A549 (cell line): ENCODE data around the gene HPD. TPM values are rescaled to one million over a fixed set of nuclear protein-coding genes. Genes with fewer than 3 reads are reported as not detected.

ENCODE experiments used
- ATAC-seq, 2 experiments: fragments of 200-7000 bp in 1 of 2; fragments of >200 bp in 1 of 2; cut with Nextera tagmentation in 1 of 2; cut with Tn5 transposase in 1 of 2; 3 replicates each; pipeline versions ENCODE4 v1.8.0 to v1.9.1; 2018 to 2020; ENCODE audit warnings: mild to moderate bottlenecking in 1 of 2, moderate library complexity in 1 of 2
- CTCF ChIA-PET: fragments of 300-600 bp; sonication (Branson Sonifier 250); formaldehyde crosslinking; extraction: SDS; loops from one replicate; lab custom pipeline; 2021; ENCODE audit warnings: antibody characterized with exemption, inconsistent platforms; lab: Yijun Ruan, JAX
- POLR2A ChIA-PET: fragments of 350-600 bp; formaldehyde crosslinking; extraction: SDS; loops from one replicate; lab custom pipeline; 2021; ENCODE audit warnings: antibody characterized with exemption, inconsistent platforms; lab: Yijun Ruan, JAX
- DNase-seq, 2 experiments: peaks; one replicate each; pipeline versions ENCODE4 v3.0.0 to v3.0.0-alpha.2; 2011 to 2016; ENCODE audit warnings: low read depth in 1 of 2, low spot score in 1 of 2
- FAIRE-seq: peaks from 2 replicates; lab custom pipeline; 2011; peaks lifted over from hg19 to GRCh38; lab: Jason Lieb, UNC
- H3K27ac ChIP-seq, 2 experiments: fragments of >200 bp; sonication (Bioruptor Twin); formaldehyde crosslinking; 3 replicates each; pipeline ENCODE4 v1.5.1; 2016 to 2017
- H3K4me1 ChIP-seq: fragments of >200 bp; sonication (Bioruptor Twin); formaldehyde crosslinking; 3 replicates; pipeline ENCODE4 v1.6.1; 2016
- H3K4me2 ChIP-seq: fragments of >200 bp; sonication (Bioruptor Twin); formaldehyde crosslinking; 3 replicates; pipeline ENCODE4 v1.6.1; 2016
- H3K4me3 ChIP-seq: fragments of >200 bp; sonication (Bioruptor Twin); formaldehyde crosslinking; 3 replicates; pipeline ENCODE4 v1.5.1; 2016
- H3K9me3 ChIP-seq: fragments of >200 bp; sonication (Bioruptor Twin); formaldehyde crosslinking; 3 replicates; pipeline ENCODE4 v1.6.1; 2016
- CBX8 ChIP-seq: fragments of 200-600 bp; sonication (generic); IDR thresholded peaks from 2 replicates; pipeline ENCODE4 v1.6.1; 2016
- FOSB ChIP-seq: fragments of 250-450 bp; sonication (Bioruptor Pico); IDR thresholded peaks from 2 replicates; pipeline ENCODE4 v1.5.0; 2020; ENCODE audit warnings: mild to moderate bottlenecking, moderate library complexity
- FOXS1 ChIP-seq: fragments of 250-450 bp; sonication (Bioruptor Pico); IDR thresholded peaks from 2 replicates; pipeline ENCODE4 v1.5.0; 2020; ENCODE audit warnings: mild to moderate bottlenecking, moderate library complexity
- HDAC2 ChIP-seq: fragments of 200-600 bp; sonication (generic); IDR thresholded peaks from 2 replicates; pipeline ENCODE4 v1.6.1; 2016
- HOXB5 ChIP-seq: fragments of 250-450 bp; sonication (Bioruptor Pico); IDR thresholded peaks from 2 replicates; pipeline ENCODE4 v1.5.0; 2020; ENCODE audit warnings: mild to moderate bottlenecking, moderate library complexity
- JUN ChIP-seq, 2 experiments: fragments of >200 bp; sonication (Bioruptor Twin); formaldehyde crosslinking; IDR thresholded peaks; 2 replicates in 1 of 2; 3 replicates in 1 of 2; pipeline ENCODE4 v1.6.1; 2016 to 2017
- JUNB ChIP-seq: fragments of >200 bp; sonication (Bioruptor Twin); formaldehyde crosslinking; IDR thresholded peaks from 2 replicates; pipeline ENCODE4 v1.6.1; 2016
- NFE2L2 ChIP-seq: fragments of 150-350 bp; conservative IDR thresholded peaks from 2 replicates; pipeline ENCODE4 v1.6.1; 2014; ENCODE audit warnings: low read length
- NR3C1 ChIP-seq: fragments of >200 bp; sonication (Bioruptor Twin); formaldehyde crosslinking; IDR thresholded peaks from 3 replicates; pipeline ENCODE4 v1.6.1; 2017
- POLR2A ChIP-seq: IDR thresholded peaks from 2 replicates; pipeline ENCODE4 v1.6.1; 2012; ENCODE audit warnings: mild to moderate bottlenecking, low read length
- POLR2AphosphoS2 ChIP-seq: conservative IDR thresholded peaks from 2 replicates; pipeline ENCODE4 v1.6.1; 2012; ENCODE audit warnings: low read length, improper control_type of control experiment, inconsistent platforms
- RCOR1 ChIP-seq: fragments of 150-350 bp; IDR thresholded peaks from 2 replicates; pipeline ENCODE4 v1.6.1; 2014; ENCODE audit warnings: antibody characterized with exemption, low read length, low read depth
- RFX5 ChIP-seq: fragments of 450-650 bp; IDR thresholded peaks from 2 replicates; pipeline ENCODE4 v1.7.1; 2014; ENCODE audit warnings: antibody characterized with exemption, mild to moderate bottlenecking, moderate library complexity
- TFCP2L1 ChIP-seq: fragments of 250-450 bp; sonication (Bioruptor Pico); IDR thresholded peaks from 2 replicates; pipeline ENCODE4 v1.5.0; 2021; ENCODE audit warnings: mild to moderate bottlenecking
- ZC3H11A ChIP-seq: fragments of 450-650 bp; IDR thresholded peaks from 2 replicates; pipeline ENCODE4 v1.6.1; 2014; ENCODE audit warnings: antibody characterized with exemption, mild to moderate bottlenecking
- ZFP36 ChIP-seq: fragments of 450-650 bp; IDR thresholded peaks from 2 replicates; pipeline ENCODE4 v1.6.1; 2014; ENCODE audit warnings: borderline replicate concordance; ENCODE audit not compliant: partially characterized antibody
- ZNF302 ChIP-seq: fragments of 250-450 bp; sonication (Bioruptor Pico); IDR thresholded peaks from 2 replicates; pipeline ENCODE4 v1.9.0; 2021; ENCODE audit warnings: inconsistent platforms, mild to moderate bottlenecking, moderate library complexity
- WGBS: methylation state at CpG from one replicate; pipeline ENCODE4 v1.1.6; 2017; ENCODE audit errors: missing lambda C conversion rate; 5-methylcytosine and 5-hydroxymethylcytosine counted together
- polyA plus RNA-seq, 4 experiments: library from polyadenylated mRNA; depleted of rRNA in 3 of 4; stranded (reverse); fragments of >200 nt; fragmentation: RNase III in 1 of 4; extraction: RNeasy Plus Mini Kit Qiagen cat#74134 plus additional on column Dnase treatment in 1 of 4; gene quantifications; 2 replicates in 3 of 4; 3 replicates in 1 of 4; pipeline ENCODE4 v1.2.3, GENCODE V29; 2011 to 2017
- TF ChIP-seq, protein P1 (sequence below): fragments of 250-450 bp; sonication (Bioruptor Pico); IDR thresholded peaks from 2 replicates; pipeline ENCODE4 v1.5.0; 2020; ENCODE audit warnings: low read depth, mild to moderate bottlenecking, moderate library complexity
- TF ChIP-seq, protein P2 (sequence below): IDR thresholded peaks from 2 replicates; pipeline ENCODE4 v1.6.1; 2012
- TF ChIP-seq, protein P3 (sequence below): IDR thresholded peaks from 2 replicates; pipeline ENCODE4 v1.6.1; 2012
- TF ChIP-seq, protein P4 (sequence below): fragments of >200 bp; sonication (Bioruptor Twin); formaldehyde crosslinking; IDR thresholded peaks from 3 replicates; pipeline ENCODE4 v1.6.1; 2016
- TF ChIP-seq, protein P5 (sequence below): fragments of 450-650 bp; IDR thresholded peaks from 2 replicates; pipeline ENCODE4 v1.6.1; 2014; ENCODE audit warnings: antibody characterized with exemption

HPD gene
- polyA plus RNA-seq, 2 of the 4 experiments (the other 2 are of a cell fraction): 1.7 to 1.8 TPM

DNA sequence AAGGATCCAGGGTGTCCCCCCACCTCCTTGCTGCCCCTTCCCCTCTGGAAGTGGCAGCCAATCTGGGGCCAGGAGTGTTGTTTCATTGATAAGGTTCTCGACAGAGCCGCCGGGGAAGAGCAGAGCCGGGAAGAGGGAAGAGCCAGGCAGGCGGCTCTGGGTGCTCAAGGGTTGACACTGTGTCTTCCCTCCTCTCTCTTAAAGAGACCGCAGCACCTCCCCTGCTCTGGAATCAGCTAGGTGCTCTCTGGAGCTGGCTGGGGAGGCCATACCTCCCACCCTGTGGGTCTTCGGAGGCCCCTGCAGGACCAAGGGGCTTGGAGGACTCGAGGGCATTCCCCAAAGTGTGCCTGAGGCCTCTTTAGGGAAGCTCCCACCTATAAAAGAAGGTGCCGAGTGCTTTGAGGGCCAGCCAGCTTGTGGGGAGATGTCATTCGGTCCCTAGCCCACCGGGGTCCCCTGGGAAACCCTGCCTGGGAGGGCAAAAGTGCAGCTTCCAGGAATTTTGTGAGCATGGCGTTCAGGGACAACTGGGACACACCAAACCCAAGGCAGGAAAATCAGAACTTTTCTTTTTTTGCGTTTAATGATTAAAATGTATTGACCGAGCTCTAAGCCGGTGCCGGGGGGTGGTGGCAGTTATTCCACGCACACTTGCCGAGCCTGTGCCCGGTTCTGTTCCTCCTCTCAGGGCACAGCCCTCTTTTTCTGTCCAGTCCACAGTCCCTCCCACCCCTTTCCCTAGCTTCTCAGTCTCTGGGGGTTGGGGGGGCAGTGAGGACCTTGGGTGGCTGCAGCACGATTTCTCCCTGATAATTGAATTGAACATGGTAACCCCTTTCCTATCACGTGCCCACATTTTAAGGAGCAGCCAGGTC is 51.9 kb downstream of the HPD start:
- POLR2A ChIA-PET: interaction anchor here (0.6 to 2.1 kb wide), 3 partner anchors 9 to 46 kb away, joined by 5 to 8 read pairs (median 8); no protein-coding TSS in a partner anchor
- DNase-seq: peak in 1 of 2 experiments; percentile 51
- Histone ChIP-seq H3K4me1 (peaks cover 39% of the 10 kb centered on the region), H3K4me3 (peak overlapping the region; percentile 60), H3K27ac (peak overlapping the region; percentile 100), H3K9me3 (no peaks in the 10 kb centered on the region), H3K4me2 (peak overlapping the region; percentile 78)
- TF ChIP-seq JUNB (no peak), FOXS1 (CRISPR knock-in tag) (no peak), NFE2L2 (no peak), POLR2AphosphoS2 (no peak), FOSB (CRISPR knock-in tag) (no peak), POLR2A (no peak), ZC3H11A (no peak), CBX8 (no peak), TFCP2L1 (CRISPR knock-in tag) (no peak), HDAC2 (no peak), HOXB5 (CRISPR knock-in tag) (no peak), ZFP36 (no peak), RFX5 (no peak), ZNF302 (CRISPR knock-in tag) (no peak), NR3C1 (no peak), JUN (IDR thresholded peaks at IDR 0.05) (no peak)
- TF ChIP-seq, protein P1, sequence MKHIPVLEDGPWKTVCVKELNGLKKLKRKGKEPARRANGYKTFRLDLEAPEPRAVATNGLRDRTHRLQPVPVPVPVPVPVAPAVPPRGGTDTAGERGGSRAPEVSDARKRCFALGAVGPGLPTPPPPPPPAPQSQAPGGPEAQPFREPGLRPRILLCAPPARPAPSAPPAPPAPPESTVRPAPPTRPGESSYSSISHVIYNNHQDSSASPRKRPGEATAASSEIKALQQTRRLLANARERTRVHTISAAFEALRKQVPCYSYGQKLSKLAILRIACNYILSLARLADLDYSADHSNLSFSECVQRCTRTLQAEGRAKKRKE: no peak
- TF ChIP-seq, protein P2, sequence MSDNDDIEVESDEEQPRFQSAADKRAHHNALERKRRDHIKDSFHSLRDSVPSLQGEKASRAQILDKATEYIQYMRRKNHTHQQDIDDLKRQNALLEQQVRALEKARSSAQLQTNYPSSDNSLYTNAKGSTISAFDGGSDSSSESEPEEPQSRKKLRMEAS: no peak
- TF ChIP-seq, protein P3, sequence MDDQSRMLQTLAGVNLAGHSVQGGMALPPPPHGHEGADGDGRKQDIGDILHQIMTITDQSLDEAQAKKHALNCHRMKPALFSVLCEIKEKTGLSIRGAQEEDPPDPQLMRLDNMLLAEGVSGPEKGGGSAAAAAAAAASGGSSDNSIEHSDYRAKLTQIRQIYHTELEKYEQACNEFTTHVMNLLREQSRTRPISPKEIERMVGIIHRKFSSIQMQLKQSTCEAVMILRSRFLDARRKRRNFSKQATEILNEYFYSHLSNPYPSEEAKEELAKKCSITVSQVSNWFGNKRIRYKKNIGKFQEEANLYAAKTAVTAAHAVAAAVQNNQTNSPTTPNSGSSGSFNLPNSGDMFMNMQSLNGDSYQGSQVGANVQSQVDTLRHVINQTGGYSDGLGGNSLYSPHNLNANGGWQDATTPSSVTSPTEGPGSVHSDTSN: no peak
- TF ChIP-seq, protein P4, sequence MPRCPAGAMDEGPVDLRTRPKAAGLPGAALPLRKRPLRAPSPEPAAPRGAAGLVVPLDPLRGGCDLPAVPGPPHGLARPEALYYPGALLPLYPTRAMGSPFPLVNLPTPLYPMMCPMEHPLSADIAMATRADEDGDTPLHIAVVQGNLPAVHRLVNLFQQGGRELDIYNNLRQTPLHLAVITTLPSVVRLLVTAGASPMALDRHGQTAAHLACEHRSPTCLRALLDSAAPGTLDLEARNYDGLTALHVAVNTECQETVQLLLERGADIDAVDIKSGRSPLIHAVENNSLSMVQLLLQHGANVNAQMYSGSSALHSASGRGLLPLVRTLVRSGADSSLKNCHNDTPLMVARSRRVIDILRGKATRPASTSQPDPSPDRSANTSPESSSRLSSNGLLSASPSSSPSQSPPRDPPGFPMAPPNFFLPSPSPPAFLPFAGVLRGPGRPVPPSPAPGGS: no peak
- CTCF ChIA-PET: interaction anchor here (0.6 to 72.2 kb wide), 4 partner anchors 4 to 214 kb away, joined by 3 to 2657 read pairs (median 1330); partner anchors contain the start of genes RHOF and SETD1B
- peak in 1 of 2 experiments; percentile 50; a peak in 3 of 6 replicates for ATAC-seq
- 51% methylated on average over 21 of the region's 21 CpGs for WGBS
- no peak for FAIRE-seq

DNA sequence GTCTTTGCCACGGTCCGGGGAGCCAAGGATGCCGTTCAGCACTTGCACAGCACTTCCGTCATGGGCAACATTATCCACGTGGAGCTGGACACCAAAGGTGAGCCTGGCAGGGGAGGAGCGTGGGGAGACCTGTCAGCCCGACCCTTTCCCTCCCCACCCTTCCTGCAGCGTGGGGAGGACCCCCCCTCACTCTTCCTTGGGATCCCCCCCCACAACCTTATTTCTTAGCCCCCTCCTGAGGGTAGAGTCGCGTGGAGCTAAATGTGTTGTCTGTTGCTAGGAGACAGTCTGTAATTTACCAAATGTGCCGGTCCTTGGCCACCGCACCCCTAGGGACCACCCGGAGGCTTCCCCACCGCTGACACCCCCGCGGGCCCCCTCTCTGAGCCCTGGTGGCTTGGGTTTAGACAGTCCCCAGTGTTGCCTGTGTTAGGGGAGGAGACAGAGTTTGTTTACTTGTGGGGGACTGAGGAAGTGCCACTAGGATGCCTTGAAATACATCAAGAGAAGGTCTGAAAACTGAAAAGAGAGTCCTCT is 52.6 kb downstream of the HPD start:
- ATAC-seq (peak in 1 of 2 experiments; percentile 6; a peak in 1 of 6 replicates), FAIRE-seq (no peak), DNase-seq (no peak)
- TF ChIP-seq RCOR1: no peak
- TF ChIP-seq, protein P5, sequence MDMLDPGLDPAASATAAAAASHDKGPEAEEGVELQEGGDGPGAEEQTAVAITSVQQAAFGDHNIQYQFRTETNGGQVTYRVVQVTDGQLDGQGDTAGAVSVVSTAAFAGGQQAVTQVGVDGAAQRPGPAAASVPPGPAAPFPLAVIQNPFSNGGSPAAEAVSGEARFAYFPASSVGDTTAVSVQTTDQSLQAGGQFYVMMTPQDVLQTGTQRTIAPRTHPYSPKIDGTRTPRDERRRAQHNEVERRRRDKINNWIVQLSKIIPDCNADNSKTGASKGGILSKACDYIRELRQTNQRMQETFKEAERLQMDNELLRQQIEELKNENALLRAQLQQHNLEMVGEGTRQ: 0 out of 2 replicates have a peak, but pooled peaks have one; percentile 6
- TF ChIP-seq, protein P2: 0 out of 2 replicates have a peak, but pooled peaks have one; percentile 40
- POLR2A ChIA-PET: interaction anchor here (0.6 to 1.0 kb wide), 2 partner anchors 9 to 46 kb away, joined by 5 to 8 read pairs; no protein-coding TSS in a partner anchor
- WGBS: 6% methylated on average over 12 of the region's 16 CpGs
- no peaks in the 10 kb centered on the region for H3K9me3 ChIP-seq
- CTCF ChIA-PET: interaction anchor here (0.6 to 72.2 kb wide), 3 partner anchors 4 to 215 kb away, joined by 3 to 2657 read pairs (median 2657); partner anchors contain the start of genes RHOF and SETD1B
- peak overlapping the region; percentile 78 for H3K4me2 ChIP-seq
- H3K4me1 ChIP-seq: peaks cover 39% of the 10 kb centered on the region
- H3K4me3 ChIP-seq: peak overlapping the region; percentile 60
- H3K27ac ChIP-seq: peak overlapping the region; percentile 100
